Measurements from ENCODE around the gene TMEM207. TPM values are rescaled to one million over a fixed set of nuclear protein-coding genes. Genes with fewer than 3 reads are reported as not detected.
A peak's percentile ranks its signal among the peaks of the same experiment; 100 is the strongest.

Gene TMEM207
- total RNA-seq, 1 experiment from 2014 or later, result not detected

DNA sequence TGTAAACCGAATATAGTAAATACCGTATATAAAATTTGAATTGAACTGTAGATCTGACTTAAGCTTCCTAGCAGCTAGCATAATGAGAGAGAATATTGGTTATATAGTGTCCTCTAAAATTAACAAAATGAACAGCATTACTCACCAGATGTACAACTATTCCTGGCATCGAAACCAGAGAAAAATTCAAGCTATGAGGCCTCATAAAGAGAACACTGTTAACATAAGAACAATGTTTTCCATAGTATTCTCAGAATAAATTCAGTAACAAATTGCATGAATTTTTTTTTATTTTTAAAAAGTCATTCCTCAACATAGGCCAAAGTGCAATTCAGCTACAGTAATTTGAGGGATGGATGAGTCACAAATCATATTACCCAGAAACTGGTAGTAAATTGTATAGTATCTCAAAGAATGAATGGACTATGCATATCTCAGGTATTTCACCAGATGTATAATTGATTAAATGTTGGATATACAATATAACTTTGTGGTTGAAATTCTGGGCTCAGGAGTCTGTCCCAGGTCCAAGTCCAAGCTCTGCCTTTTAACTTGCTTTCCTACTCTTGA is 5.0 kb downstream of the TMEM207 start:
- ChIA-PET POLR2A (no interaction called here), CTCF (no interaction called here)
- Mint-ChIP-seq H3K27ac (ENCODE audit: unreplicated experiment) (no peak overlapping the region), H3K9me3 (ENCODE audit: unreplicated experiment) (no peaks in the 10 kb centered on the region), H3K4me3 (ENCODE audit: unreplicated experiment) (no peak overlapping the region), H3K27me3 (ENCODE audit: insufficient read depth, unreplicated experiment) (no peaks in the 10 kb centered on the region), H3K36me3 (ENCODE audit: insufficient read depth, unreplicated experiment) (no peaks in the 10 kb centered on the region), H3K4me1 (ENCODE audit: low read depth, unreplicated experiment) (peaks cover 15% of the 10 kb centered on the region)
- Histone ChIP-seq H3K27me3 (replicated peaks; ENCODE audit: control insufficient read depth, insufficient read depth, low read length) (no peaks in the 10 kb centered on the region), H3K36me3 (ENCODE audit: control insufficient read depth, insufficient read depth, low read length) (no peaks in the 10 kb centered on the region), H3K4me3 (ENCODE audit: low read depth, low read length) (no peak overlapping the region), H3K4me1 (peaks cover 34% of the 10 kb centered on the region), H3K9me3 (no peaks in the 10 kb centered on the region)
- no TSS peak for BruUV-seq (replicated peaks)
- intact Hi-C loops (cut with micrococcal nuclease; ENCODE audit: unreplicated experiment), result loop anchor here (5.0 kb wide), 1 partner anchor 217 kb away; no protein-coding TSS in a partner anchor
- no peak for DNase-seq
- TF ChIP-seq, protein P1, sequence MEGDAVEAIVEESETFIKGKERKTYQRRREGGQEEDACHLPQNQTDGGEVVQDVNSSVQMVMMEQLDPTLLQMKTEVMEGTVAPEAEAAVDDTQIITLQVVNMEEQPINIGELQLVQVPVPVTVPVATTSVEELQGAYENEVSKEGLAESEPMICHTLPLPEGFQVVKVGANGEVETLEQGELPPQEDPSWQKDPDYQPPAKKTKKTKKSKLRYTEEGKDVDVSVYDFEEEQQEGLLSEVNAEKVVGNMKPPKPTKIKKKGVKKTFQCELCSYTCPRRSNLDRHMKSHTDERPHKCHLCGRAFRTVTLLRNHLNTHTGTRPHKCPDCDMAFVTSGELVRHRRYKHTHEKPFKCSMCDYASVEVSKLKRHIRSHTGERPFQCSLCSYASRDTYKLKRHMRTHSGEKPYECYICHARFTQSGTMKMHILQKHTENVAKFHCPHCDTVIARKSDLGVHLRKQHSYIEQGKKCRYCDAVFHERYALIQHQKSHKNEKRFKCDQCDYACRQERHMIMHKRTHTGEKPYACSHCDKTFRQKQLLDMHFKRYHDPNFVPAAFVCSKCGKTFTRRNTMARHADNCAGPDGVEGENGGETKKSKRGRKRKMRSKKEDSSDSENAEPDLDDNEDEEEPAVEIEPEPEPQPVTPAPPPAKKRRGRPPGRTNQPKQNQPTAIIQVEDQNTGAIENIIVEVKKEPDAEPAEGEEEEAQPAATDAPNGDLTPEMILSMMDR (IDR thresholded peaks at IDR 0.05; ENCODE audit: insufficient read depth in 1 of 2, low read depth in 1 of 2, low read length in 1 of 2, severe bottlenecking in 1 of 2, unreplicated experiment in 1 of 2), result no peak

DNA sequence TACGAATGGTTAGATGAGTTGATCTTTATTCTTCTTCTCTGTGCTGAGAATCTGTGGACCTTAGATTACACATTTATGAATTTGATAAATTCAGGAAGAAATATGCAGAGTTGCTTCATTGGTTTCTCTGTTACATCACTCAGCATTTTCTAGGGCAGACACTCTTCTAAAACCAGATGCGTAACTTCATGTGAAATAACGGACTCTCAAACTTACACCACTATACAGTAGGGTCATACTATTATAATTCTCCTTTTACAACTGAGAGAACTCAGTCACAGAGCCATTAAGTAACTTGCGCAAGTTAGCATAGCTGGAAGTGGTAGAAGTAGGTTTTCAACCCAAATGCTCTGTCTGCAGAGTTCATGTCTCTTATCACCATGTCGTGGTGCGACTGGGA is 5.7 kb downstream of the TMEM207 start:
- Mint-ChIP-seq H3K27me3 (ENCODE audit: insufficient read depth, unreplicated experiment) (no peaks in the 10 kb centered on the region), H3K4me1 (ENCODE audit: low read depth, unreplicated experiment) (peaks cover 15% of the 10 kb centered on the region), H3K4me3 (ENCODE audit: unreplicated experiment) (no peak overlapping the region), H3K27ac (ENCODE audit: unreplicated experiment) (no peak overlapping the region), H3K36me3 (ENCODE audit: insufficient read depth, unreplicated experiment) (no peaks in the 10 kb centered on the region), H3K9me3 (ENCODE audit: unreplicated experiment) (no peaks in the 10 kb centered on the region)
- ChIA-PET POLR2A (no interaction called here), CTCF (no interaction called here)
- TF ChIP-seq, protein P1 (IDR thresholded peaks at IDR 0.05; ENCODE audit: insufficient read depth in 1 of 2, low read depth in 1 of 2, low read length in 1 of 2, severe bottlenecking in 1 of 2, unreplicated experiment in 1 of 2), result no peak
- H3K4me3 ChIP-seq (ENCODE audit: low read depth, low read length), result no peak overlapping the region
- BruUV-seq (replicated peaks), result no TSS peak
- H3K27me3 ChIP-seq (replicated peaks; ENCODE audit: control insufficient read depth, insufficient read depth, low read length), result no peaks in the 10 kb centered on the region
- intact Hi-C loops (cut with micrococcal nuclease; ENCODE audit: unreplicated experiment), result loop anchor here (5.0 kb wide), 1 partner anchor 217 kb away; no protein-coding TSS in a partner anchor
- no peak for DNase-seq
- no peaks in the 10 kb centered on the region for H3K9me3 ChIP-seq
- no peaks in the 10 kb centered on the region for H3K36me3 ChIP-seq (ENCODE audit: control insufficient read depth, insufficient read depth, low read length)
- peaks cover 28% of the 10 kb centered on the region; the same call in 1 of the 2 replicates for H3K4me1 ChIP-seq

DNA sequence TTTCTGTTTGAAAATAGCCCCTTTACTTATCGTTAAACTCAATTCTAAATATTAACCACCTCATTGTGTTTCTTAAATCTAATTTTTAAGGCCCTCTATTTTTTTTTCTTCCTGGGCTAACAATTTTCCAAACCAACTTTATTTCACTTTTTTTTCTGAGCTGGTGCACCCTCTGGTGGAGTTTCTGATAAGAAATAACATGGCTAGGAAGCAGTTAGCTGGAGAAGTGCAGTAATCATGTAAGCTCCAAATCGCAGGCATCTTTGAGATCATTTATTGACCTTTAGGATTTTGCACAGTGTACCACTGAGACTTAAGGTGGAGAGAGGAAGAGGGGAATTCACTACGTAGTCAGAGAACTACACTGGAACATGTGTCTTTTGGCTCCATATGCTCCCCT is 6.4 kb downstream of the TMEM207 start:
- BruUV-seq (replicated peaks), result no TSS peak
- no peaks in the 10 kb centered on the region for H3K36me3 ChIP-seq (ENCODE audit: control insufficient read depth, insufficient read depth, low read length)
- TF ChIP-seq, protein P1 (IDR thresholded peaks at IDR 0.05; ENCODE audit: insufficient read depth in 1 of 2, low read depth in 1 of 2, low read length in 1 of 2, severe bottlenecking in 1 of 2, unreplicated experiment in 1 of 2), result peak in 1 of 2 experiments; percentile 36
- H3K9me3 Mint-ChIP-seq (ENCODE audit: unreplicated experiment), result no peaks in the 10 kb centered on the region
- no peak overlapping the region for H3K4me3 ChIP-seq (ENCODE audit: low read depth, low read length)
- peaks cover 15% of the 10 kb centered on the region for H3K4me1 Mint-ChIP-seq (ENCODE audit: low read depth, unreplicated experiment)
- peak in 1 of 2 experiments; percentile 9 for DNase-seq
- no peaks in the 10 kb centered on the region for H3K9me3 ChIP-seq
- peaks cover 20% of the 10 kb centered on the region; the same call in 1 of the 2 replicates for H3K4me1 ChIP-seq
- H3K36me3 Mint-ChIP-seq (ENCODE audit: insufficient read depth, unreplicated experiment), result no peaks in the 10 kb centered on the region
- ChIA-PET CTCF (interaction anchor here (0.6 to 1.0 kb wide), 4 partner anchors 12 to 121 kb away, joined by 3 to 7 read pairs (median 6); partner anchors contain the start of gene CLDN1), POLR2A (no interaction called here)
- no peak overlapping the region for H3K27ac Mint-ChIP-seq (ENCODE audit: unreplicated experiment)
- intact Hi-C loops (cut with micrococcal nuclease; ENCODE audit: unreplicated experiment), result loop anchor here (5.0 kb wide), 1 partner anchor 216 kb away; no protein-coding TSS in a partner anchor
- no peaks in the 10 kb centered on the region for H3K27me3 ChIP-seq (replicated peaks; ENCODE audit: control insufficient read depth, insufficient read depth, low read length)
- H3K4me3 Mint-ChIP-seq (ENCODE audit: unreplicated experiment), result no peak overlapping the region
- no peaks in the 10 kb centered on the region for H3K27me3 Mint-ChIP-seq (ENCODE audit: insufficient read depth, unreplicated experiment)
